ENCODE measurements around the gene ERC2. TPM values are rescaled to one million over a fixed set of nuclear protein-coding genes. Genes with fewer than 3 reads are reported as not detected.
A peak's percentile ranks its signal among the peaks of the same experiment; 100 is the strongest.

Gene ERC2
- total and polyA plus RNA-seq, 2 of the 8 experiments (the other 6 are each of a cell fraction or from before 2014, with no cell fraction given), result 16.4 to 22.8 TPM

DNA sequence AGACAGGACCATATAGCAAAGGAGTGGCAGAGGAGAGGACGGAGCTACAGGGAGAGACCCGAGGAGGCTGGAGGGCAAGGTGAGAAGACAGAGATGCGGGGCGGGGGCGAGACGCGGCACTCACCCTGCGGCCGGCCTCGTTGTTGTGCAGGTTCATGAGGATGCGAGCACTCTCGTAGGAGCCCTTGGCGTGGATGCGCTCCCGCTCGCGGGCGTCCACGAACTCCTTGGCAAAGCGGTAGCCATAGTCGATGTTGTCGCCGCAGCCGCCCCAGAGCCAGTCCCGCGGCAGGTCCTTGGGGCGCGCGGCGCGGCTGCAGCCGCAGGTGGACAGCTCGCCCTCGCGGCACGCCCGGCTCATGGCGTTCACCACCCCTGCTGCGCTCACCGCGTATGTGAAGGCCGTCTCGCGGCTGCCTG, 994.0 kb downstream of the ERC2 start (continued):
- TF ChIP-seq, protein P1, sequence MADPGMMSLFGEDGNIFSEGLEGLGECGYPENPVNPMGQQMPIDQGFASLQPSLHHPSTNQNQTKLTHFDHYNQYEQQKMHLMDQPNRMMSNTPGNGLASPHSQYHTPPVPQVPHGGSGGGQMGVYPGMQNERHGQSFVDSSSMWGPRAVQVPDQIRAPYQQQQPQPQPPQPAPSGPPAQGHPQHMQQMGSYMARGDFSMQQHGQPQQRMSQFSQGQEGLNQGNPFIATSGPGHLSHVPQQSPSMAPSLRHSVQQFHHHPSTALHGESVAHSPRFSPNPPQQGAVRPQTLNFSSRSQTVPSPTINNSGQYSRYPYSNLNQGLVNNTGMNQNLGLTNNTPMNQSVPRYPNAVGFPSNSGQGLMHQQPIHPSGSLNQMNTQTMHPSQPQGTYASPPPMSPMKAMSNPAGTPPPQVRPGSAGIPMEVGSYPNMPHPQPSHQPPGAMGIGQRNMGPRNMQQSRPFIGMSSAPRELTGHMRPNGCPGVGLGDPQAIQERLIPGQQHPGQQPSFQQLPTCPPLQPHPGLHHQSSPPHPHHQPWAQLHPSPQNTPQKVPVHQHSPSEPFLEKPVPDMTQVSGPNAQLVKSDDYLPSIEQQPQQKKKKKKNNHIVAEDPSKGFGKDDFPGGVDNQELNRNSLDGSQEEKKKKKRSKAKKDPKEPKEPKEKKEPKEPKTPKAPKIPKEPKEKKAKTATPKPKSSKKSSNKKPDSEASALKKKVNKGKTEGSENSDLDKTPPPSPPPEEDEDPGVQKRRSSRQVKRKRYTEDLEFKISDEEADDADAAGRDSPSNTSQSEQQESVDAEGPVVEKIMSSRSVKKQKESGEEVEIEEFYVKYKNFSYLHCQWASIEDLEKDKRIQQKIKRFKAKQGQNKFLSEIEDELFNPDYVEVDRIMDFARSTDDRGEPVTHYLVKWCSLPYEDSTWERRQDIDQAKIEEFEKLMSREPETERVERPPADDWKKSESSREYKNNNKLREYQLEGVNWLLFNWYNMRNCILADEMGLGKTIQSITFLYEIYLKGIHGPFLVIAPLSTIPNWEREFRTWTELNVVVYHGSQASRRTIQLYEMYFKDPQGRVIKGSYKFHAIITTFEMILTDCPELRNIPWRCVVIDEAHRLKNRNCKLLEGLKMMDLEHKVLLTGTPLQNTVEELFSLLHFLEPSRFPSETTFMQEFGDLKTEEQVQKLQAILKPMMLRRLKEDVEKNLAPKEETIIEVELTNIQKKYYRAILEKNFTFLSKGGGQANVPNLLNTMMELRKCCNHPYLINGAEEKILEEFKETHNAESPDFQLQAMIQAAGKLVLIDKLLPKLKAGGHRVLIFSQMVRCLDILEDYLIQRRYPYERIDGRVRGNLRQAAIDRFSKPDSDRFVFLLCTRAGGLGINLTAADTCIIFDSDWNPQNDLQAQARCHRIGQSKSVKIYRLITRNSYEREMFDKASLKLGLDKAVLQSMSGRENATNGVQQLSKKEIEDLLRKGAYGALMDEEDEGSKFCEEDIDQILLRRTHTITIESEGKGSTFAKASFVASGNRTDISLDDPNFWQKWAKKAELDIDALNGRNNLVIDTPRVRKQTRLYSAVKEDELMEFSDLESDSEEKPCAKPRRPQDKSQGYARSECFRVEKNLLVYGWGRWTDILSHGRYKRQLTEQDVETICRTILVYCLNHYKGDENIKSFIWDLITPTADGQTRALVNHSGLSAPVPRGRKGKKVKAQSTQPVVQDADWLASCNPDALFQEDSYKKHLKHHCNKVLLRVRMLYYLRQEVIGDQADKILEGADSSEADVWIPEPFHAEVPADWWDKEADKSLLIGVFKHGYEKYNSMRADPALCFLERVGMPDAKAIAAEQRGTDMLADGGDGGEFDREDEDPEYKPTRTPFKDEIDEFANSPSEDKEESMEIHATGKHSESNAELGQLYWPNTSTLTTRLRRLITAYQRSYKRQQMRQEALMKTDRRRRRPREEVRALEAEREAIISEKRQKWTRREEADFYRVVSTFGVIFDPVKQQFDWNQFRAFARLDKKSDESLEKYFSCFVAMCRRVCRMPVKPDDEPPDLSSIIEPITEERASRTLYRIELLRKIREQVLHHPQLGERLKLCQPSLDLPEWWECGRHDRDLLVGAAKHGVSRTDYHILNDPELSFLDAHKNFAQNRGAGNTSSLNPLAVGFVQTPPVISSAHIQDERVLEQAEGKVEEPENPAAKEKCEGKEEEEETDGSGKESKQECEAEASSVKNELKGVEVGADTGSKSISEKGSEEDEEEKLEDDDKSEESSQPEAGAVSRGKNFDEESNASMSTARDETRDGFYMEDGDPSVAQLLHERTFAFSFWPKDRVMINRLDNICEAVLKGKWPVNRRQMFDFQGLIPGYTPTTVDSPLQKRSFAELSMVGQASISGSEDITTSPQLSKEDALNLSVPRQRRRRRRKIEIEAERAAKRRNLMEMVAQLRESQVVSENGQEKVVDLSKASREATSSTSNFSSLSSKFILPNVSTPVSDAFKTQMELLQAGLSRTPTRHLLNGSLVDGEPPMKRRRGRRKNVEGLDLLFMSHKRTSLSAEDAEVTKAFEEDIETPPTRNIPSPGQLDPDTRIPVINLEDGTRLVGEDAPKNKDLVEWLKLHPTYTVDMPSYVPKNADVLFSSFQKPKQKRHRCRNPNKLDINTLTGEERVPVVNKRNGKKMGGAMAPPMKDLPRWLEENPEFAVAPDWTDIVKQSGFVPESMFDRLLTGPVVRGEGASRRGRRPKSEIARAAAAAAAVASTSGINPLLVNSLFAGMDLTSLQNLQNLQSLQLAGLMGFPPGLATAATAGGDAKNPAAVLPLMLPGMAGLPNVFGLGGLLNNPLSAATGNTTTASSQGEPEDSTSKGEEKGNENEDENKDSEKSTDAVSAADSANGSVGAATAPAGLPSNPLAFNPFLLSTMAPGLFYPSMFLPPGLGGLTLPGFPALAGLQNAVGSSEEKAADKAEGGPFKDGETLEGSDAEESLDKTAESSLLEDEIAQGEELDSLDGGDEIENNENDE (IDR thresholded peaks at IDR 0.05; ENCODE audit: insufficient replicate concordance, low read length), result no peak
- peak; percentile 69; the same call in 1 of the 2 replicates for TF ChIP-seq RBBP5 (IDR thresholded peaks at IDR 0.05; ENCODE audit: borderline replicate concordance, low read depth, low read length)
- TF ChIP-seq POLR2A (IDR thresholded peaks at IDR 0.05; ENCODE audit: control extremely low read depth in 1 of 2, low read depth in 2 of 2, low read length in 2 of 2), result no peak
- TF ChIP-seq TEAD4 (IDR thresholded peaks at IDR 0.05; ENCODE audit: low read depth, low read length), result no peak
- TF ChIP-seq, protein P2, sequence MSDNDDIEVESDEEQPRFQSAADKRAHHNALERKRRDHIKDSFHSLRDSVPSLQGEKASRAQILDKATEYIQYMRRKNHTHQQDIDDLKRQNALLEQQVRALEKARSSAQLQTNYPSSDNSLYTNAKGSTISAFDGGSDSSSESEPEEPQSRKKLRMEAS (IDR thresholded peaks at IDR 0.05), result peak; percentile 87
- TF ChIP-seq, protein P3, sequence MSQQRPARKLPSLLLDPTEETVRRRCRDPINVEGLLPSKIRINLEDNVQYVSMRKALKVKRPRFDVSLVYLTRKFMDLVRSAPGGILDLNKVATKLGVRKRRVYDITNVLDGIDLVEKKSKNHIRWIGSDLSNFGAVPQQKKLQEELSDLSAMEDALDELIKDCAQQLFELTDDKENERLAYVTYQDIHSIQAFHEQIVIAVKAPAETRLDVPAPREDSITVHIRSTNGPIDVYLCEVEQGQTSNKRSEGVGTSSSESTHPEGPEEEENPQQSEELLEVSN (IDR thresholded peaks at IDR 0.05), result peak; percentile 79; the same call in 1 of the 2 replicates
- no peak for TF ChIP-seq TAF1 (IDR thresholded peaks at IDR 0.05; ENCODE audit: low read depth, low read length)
- no peak for TF ChIP-seq CHD2 (IDR thresholded peaks at IDR 0.05; ENCODE audit: low read length)
- no peak for TF ChIP-seq NANOG (IDR thresholded peaks at IDR 0.05; ENCODE audit: insufficient read depth, low read depth, low read length, poor library complexity, severe bottlenecking)

Measured in H1 (cell line).